Activated CD4-positive, alpha-beta T cell treated with anti-CD3 and anti-CD28 coated beads, Interleukin-2, amount 10 ng/mL, durations not matched to agents 7 days and 5 days (primary cell): ENCODE results near the gene SEC63. TPM values are rescaled to one million over a fixed set of nuclear protein-coding genes. Genes with fewer than 3 reads are reported as not detected.
"Not testable (repeated sequence)": the region's sequence is repeated elsewhere in the genome, so short reads cannot be mapped to it uniquely, and the experiment has no call there.

ENCODE experiments used
- CTCF ChIA-PET: fragments of 350-600 bp; sonication (Branson Sonifier 250); formaldehyde crosslinking; loops from one replicate; lab custom pipeline; 2021; ENCODE audit warnings: antibody characterized with exemption; lab: Charles Lee
- POLR2A ChIA-PET: fragments of 350-600 bp; sonication (Branson Sonifier 250); formaldehyde crosslinking; loops from one replicate; lab custom pipeline; 2021; ENCODE audit warnings: antibody characterized with exemption; lab: Charles Lee
- DNase-seq: peaks from one replicate; pipeline ENCODE4 v3.0.0-alpha.2; 2020
- H3K27ac Mint-ChIP-seq: one replicate; pipeline ENCODE4 v1.8.0; 2021; ENCODE audit warnings: mild to moderate bottlenecking, moderate library complexity, mixed read lengths
- H3K27me3 Mint-ChIP-seq: one replicate; pipeline ENCODE4 v1.8.0; 2021; ENCODE audit warnings: mixed read lengths
- H3K36me3 Mint-ChIP-seq: one replicate; pipeline ENCODE4 v1.8.0; 2021; ENCODE audit warnings: low read depth, mixed read lengths
- H3K4me1 Mint-ChIP-seq: one replicate; pipeline ENCODE4 v1.8.0; 2021; ENCODE audit warnings: mixed read lengths
- H3K4me3 Mint-ChIP-seq: one replicate; pipeline ENCODE4 v1.8.0; 2021; ENCODE audit warnings: mild to moderate bottlenecking, moderate library complexity, mixed read lengths
- H3K9me3 Mint-ChIP-seq: one replicate; pipeline ENCODE4 v1.8.0; 2021; ENCODE audit warnings: mixed read lengths
- total RNA-seq, 2 experiments: library from RNA; stranded (reverse); gene quantifications; one replicate each; pipeline ENCODE4 v1.2.3, GENCODE V29; 2021

The SEC63 gene
- total RNA-seq, 2 experiments from 2014 or later = 61.7 to 67.2 TPM

DNA sequence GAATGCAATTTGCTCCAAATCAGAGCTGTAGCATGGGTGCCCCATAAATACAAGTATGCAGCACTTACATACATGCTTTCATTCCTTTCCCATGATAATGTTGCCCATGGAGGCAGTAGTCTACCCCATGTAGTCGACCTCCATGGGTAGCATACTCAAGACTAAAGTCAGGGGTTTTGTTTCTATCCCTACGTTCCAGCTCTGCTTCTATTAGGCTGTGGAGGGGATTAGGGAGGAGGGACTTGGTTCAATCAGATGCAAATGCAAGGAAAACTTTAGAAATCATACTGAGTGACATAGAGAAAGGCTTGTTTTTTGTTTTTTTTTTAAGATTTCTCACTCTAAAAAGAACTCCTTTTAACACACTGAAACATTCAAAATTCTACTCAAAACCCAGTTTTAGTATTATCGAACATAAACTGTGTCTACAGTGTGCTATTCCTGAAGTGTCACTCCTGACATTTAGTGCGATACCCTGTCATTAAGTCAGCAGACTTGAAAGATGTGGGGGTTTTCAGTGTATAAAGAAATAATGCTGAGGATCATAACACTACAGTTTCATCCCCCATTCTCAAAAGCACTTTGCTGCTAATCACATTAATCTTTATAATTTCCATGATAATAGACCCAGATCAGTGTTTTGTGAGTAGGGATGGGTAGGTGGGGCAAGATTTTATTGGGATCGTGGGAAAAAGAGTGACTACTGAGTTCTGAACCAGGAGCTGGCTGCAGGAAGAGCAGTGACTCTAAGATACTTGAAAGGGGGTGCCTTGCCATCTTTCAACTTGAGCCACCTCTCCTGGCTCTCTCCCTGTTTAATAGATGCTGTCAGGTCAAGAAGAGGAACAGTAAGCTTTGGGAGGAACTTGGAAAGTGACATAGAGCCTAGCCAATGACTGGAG is 93.5 kb downstream of the SEC63 start:
- H3K4me1 Mint-ChIP-seq = peaks cover 13% of the 10 kb centered on the region
- peaks cover 3% of the 10 kb centered on the region for H3K9me3 Mint-ChIP-seq
- H3K27me3 Mint-ChIP-seq = no peaks in the 10 kb centered on the region
- no peak overlapping the region for H3K4me3 Mint-ChIP-seq
- no peak for DNase-seq
- no peak overlapping the region for H3K27ac Mint-ChIP-seq
- CTCF ChIA-PET = interaction anchor here (0.6 to 1.2 kb wide), 4 partner anchors 40 to 1541 kb away, joined by 3 to 5 read pairs (median 4); partner anchors contain the start of gene SCML4
- H3K36me3 Mint-ChIP-seq = no peaks in the 10 kb centered on the region
- POLR2A ChIA-PET = no interaction called here

DNA sequence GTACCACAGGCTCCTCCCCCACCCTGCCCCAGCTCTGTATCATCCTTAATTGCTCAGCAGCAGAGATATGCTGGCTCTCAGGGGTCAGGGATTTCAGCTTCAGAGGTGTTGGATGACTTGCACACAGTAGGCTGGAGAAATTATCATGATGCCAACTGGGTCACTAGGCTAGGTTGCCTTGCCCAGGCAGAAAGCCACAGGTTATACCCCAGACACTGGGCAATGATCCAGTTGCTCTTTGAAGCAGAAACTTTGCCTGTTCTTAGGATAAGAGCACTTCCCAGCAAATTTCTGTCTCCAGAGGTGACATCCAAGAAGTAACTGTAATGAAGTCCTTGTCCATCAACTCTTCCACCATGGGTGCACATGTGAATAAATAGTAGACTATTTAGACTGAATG is 95.6 kb downstream of the SEC63 start:
- H3K36me3 Mint-ChIP-seq = no peaks in the 10 kb centered on the region
- no peaks in the 10 kb centered on the region for H3K27me3 Mint-ChIP-seq
- H3K27ac Mint-ChIP-seq = no peak overlapping the region
- DNase-seq = no peak
- POLR2A ChIA-PET = no interaction called here
- peaks cover 3% of the 10 kb centered on the region for H3K9me3 Mint-ChIP-seq
- CTCF ChIA-PET = interaction anchor here (1.0 to 1.7 kb wide), 3 partner anchors 14 to 155 kb away, joined by 3 read pairs; no protein-coding TSS in a partner anchor
- H3K4me3 Mint-ChIP-seq = no peak overlapping the region
- H3K4me1 Mint-ChIP-seq = peaks cover 12% of the 10 kb centered on the region

DNA sequence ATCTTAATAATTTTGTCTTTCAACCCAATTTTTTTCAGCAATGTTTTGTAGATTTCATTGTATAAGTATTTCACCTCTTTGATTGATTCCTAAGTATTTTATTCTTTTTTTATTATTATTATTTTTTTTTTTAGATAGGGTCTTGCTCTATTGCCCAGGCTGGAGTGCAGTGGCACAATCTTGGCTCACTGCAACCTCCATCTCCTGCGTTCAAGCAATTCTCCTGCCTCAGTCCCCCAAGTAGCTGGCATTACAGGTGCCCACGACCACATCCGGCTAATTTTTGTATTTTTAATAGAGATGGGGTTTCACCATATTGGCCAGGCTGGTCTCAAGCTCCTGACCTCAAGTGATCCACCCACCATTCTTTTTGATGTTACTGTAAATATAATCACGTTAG is 97.0 kb downstream of the SEC63 start:
- POLR2A ChIA-PET, DNase-seq, H3K4me1 Mint-ChIP-seq, H3K4me3 Mint-ChIP-seq, H3K9me3 Mint-ChIP-seq, H3K27ac Mint-ChIP-seq, H3K27me3 Mint-ChIP-seq, H3K36me3 Mint-ChIP-seq: not testable (repeated sequence)
- CTCF ChIA-PET = interaction anchor here (1.7 kb wide), 1 partner anchor 12 kb away, joined by 3 read pairs; no protein-coding TSS in a partner anchor

DNA sequence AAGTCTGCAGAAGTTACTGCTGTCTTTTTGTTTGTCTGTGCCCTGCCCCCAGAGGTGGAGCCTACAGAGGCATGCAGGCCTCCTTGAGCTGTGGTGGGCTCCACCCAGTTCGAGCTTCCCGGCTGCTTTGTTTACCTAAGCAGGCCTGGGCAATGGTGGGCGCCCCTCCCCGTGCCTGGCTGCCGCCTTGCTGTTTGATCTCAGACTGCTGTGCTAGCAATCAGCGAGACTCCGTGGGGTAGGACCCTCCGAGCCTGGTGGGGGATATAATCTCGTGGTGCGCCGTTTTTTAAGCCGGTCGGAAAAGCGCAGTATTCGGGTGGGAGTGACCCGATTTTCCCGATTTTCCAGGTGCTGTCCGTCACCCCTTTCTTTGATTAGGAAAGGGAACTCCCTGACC is 97.9 kb downstream of the SEC63 start:
- H3K9me3 Mint-ChIP-seq, H3K4me3 Mint-ChIP-seq, POLR2A ChIA-PET, H3K27ac Mint-ChIP-seq, H3K36me3 Mint-ChIP-seq, H3K4me1 Mint-ChIP-seq, DNase-seq, H3K27me3 Mint-ChIP-seq: not testable (repeated sequence)
- CTCF ChIA-PET = interaction anchor here (1.1 kb wide), 1 partner anchor 12 kb away, joined by 3 read pairs; no protein-coding TSS in a partner anchor

DNA sequence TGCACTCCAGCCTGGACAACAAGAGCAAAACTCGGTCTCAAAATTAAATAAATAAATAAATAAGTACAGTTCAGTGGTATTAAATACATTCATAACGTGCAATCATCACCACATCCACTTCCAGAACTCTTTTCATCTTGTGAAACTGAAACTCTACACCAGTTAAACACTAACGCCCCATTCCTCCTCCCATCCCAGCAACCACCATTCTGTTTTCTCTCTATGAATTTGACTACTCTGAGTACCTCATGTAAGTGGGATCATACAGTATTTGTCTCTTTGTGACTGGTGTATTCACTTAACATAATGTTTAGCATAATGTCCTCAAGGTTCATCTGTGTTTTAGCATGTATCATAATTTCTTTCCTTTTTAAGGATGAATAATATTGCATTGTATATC is 104.8 kb downstream of the SEC63 start:
- DNase-seq = peak; percentile 51
- Mint-ChIP-seq H3K9me3 (peaks cover 4% of the 10 kb centered on the region), H3K36me3 (no peaks in the 10 kb centered on the region), H3K27me3 (peaks cover 3% of the 10 kb centered on the region), H3K4me3 (no peak overlapping the region), H3K27ac (peak overlapping the region; percentile 72), H3K4me1 (peaks cover 30% of the 10 kb centered on the region)
- ChIA-PET POLR2A (no interaction called here), CTCF (no interaction called here)

DNA sequence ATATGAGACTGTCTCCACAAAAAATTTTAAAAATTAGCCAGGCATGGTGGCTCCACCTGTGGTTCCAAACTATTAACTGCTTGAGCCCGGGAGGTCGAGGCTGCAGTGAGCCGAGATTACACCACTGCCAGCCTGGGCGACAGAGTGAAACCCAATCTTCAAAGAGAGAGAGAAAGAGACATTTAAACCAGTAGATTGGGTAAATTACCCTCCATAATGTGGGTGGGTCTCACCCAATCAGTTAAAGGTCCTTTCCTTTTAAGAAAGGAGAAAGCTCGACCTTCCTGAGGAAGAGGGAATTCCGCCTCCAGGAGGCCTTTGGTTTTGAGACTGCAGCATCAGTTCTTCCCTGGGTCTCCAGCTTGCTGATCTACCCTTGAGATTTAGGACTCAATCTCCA is 108.7 kb downstream of the SEC63 start:
- Mint-ChIP-seq H3K36me3 (no peaks in the 10 kb centered on the region), H3K4me1 (peaks cover 36% of the 10 kb centered on the region), H3K27me3 (peaks cover 6% of the 10 kb centered on the region), H3K9me3 (peaks cover 4% of the 10 kb centered on the region), H3K27ac (no peak overlapping the region), H3K4me3 (no peak overlapping the region)
- DNase-seq = no peak
- CTCF ChIA-PET = interaction anchor here (0.5 to 4.0 kb wide), 15 partner anchors 14 to 296 kb away, joined by 3 to 49 read pairs (median 7); no protein-coding TSS in a partner anchor
- POLR2A ChIA-PET = no interaction called here

DNA sequence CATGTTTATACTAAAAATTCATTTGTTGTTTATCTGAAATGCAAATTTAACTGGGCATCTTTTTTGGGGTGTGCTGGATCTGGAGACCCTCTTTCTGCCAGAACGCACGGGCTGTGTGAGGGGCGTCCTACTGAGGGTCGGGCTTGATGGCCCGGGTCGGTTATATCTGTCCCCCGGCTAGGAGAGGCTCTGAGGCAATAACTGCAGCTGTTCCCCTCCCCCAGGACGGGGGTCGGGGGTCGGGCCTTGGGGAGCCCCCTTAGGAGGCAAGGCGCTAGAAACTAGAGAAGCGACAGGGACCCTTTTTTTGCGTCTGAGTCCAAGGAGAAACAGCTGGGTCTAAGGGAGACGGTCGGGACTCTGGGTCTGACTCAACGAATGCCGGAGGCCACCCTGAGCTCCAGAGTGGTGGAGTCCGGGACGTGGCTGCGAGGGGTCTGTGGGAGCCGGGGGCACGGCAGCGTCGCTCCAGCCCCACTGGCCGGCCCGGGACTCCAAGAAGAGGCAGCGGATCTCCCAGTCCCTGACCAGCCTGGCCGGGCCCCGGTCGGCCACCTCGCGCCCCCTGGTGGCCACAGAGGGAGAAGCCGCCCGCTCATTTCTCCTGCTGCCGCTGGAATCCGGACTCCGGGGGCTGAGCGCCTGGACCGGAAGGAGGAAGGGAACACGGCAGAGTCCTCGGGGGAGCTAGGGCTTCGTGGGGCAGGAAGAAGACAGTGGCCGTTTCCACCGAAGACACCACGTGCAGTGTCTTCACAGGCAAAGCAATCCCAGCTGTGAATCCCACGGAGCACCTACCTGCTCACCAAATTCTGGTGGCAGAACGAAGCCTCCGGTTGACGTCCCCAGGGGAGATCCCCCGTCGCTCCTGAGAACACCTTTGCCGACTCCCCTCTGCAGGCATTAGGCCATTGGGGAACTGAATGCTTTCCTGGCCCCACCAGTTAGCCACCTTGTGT is 109.9 kb downstream of the SEC63 start:
- Mint-ChIP-seq H3K9me3 (peaks cover 2% of the 10 kb centered on the region), H3K36me3 (no peaks in the 10 kb centered on the region), H3K27ac (peak overlapping the region; percentile 88), H3K27me3 (peaks cover 6% of the 10 kb centered on the region), H3K4me3 (peak overlapping the region; percentile 70), H3K4me1 (peaks cover 34% of the 10 kb centered on the region)
- CTCF ChIA-PET = interaction anchor here (0.5 to 4.0 kb wide), 43 partner anchors 9 to 529 kb away, joined by 3 to 49 read pairs (median 4); partner anchors contain the start of gene SCML4
- POLR2A ChIA-PET = interaction anchor here (1.0 to 1.3 kb wide), 2 partner anchors 25 to 28 kb away, joined by 3 to 4 read pairs; no protein-coding TSS in a partner anchor
- DNase-seq = peak; percentile 78

DNA sequence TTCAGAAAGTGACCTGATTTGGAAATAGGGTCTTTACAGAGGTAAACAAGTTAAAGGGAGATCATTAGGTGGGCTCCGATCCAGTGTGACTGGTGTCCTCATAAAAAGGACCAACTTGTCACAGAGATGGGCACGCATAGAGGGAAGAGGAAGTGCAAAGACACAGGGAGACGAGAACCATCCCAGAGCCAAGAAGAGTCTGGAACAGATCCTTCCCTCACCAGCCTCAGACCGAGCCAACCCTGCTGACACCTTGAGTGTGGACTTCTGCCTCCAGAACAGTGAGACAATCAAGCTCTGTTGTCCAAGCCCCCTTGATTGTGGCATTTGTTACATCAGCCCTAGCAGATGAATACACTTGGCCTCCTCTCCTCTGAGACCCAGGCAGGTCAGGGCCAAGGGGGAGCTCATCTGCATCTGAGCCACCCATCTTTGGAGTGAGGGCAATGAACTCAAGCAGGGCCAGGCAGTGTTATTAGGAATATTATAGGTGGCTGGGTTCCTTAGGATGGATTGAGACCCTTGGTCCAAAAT is 111.7 kb downstream of the SEC63 start:
- POLR2A ChIA-PET = no interaction called here
- Mint-ChIP-seq H3K9me3 (no peaks in the 10 kb centered on the region), H3K36me3 (no peaks in the 10 kb centered on the region), H3K27ac (no peak overlapping the region), H3K27me3 (peaks cover 6% of the 10 kb centered on the region), H3K4me3 (no peak overlapping the region), H3K4me1 (peaks cover 31% of the 10 kb centered on the region)
- no peak for DNase-seq
- CTCF ChIA-PET = interaction anchor here (1.0 to 4.0 kb wide), 6 partner anchors 11 to 182 kb away, joined by 3 to 49 read pairs (median 14); partner anchors contain the start of gene SCML4

DNA sequence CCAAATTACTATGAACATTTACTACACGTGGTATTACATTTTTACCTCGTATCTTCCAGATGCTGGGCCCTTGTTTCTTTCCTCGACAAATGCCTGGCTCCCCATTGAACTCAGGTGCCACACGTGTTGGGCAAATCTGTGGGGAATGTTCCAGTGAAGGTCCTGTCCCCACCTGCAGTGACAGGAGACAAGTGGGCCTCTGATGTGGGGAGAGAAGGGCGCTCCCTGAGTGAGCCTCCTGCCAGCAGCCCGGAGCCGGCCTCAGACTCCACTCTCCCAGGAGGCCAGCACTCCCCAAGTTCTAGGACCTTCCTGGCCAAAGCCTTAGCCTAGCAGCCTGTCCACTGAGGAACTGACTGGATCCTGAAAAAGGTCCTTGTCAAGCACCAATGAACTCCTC is 112.2 kb downstream of the SEC63 start:
- DNase-seq = no peak
- Mint-ChIP-seq H3K27ac (no peak overlapping the region), H3K36me3 (no peaks in the 10 kb centered on the region), H3K9me3 (no peaks in the 10 kb centered on the region), H3K4me3 (no peak overlapping the region), H3K4me1 (peaks cover 31% of the 10 kb centered on the region), H3K27me3 (peaks cover 6% of the 10 kb centered on the region)
- ChIA-PET POLR2A (no interaction called here), CTCF (interaction anchor here (1.0 to 4.0 kb wide), 3 partner anchors 11 to 127 kb away, joined by 3 to 49 read pairs (median 21); no protein-coding TSS in a partner anchor)

DNA sequence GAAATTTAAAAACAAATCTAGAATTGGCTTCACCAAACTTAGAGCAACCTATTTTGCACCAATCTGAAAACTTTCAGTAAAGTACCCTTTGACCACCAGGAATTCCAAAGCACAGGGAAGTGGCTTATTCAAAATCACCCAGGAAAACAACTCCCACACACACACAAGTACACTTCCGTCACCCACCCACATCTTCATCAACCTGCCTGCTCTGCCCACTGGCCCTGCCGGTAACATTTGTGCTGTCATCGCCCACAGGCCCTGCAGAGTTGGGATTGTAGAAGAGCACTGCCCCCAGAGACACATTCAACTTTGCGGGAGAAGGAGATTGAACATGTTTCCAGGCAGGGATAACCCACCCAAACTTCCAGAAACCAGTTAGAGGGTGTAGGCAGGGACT is 114.6 kb downstream of the SEC63 start:
- no peaks in the 10 kb centered on the region for H3K9me3 Mint-ChIP-seq
- DNase-seq = no peak
- H3K4me1 Mint-ChIP-seq = peaks cover 22% of the 10 kb centered on the region
- H3K27ac Mint-ChIP-seq = no peak overlapping the region
- no peaks in the 10 kb centered on the region for H3K36me3 Mint-ChIP-seq
- peaks cover 5% of the 10 kb centered on the region for H3K27me3 Mint-ChIP-seq
- POLR2A ChIA-PET = no interaction called here
- H3K4me3 Mint-ChIP-seq = no peak overlapping the region
- CTCF ChIA-PET = interaction anchor here (3.3 kb wide), 1 partner anchor 11 kb away, joined by 13 read pairs; no protein-coding TSS in a partner anchor

DNA sequence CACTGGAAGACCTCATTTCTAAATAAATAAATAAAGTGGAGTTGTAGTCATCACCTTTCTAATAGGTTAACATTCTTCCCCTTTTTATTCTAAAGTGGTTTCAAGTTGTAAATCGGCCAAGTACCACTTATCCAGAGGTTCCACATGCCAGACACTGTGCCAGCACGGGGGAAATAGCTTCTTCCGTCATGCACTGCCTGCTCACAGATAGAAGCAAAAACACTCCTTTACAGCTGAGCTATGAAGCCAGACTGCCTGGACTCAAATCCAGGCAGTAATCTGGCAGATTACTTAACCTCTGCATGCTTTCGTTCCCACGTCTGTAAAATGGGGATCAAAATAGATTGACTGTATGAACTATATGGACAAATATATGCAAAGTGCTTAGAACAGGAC is 116.7 kb downstream of the SEC63 start:
- ChIA-PET CTCF (interaction anchor here (0.9 to 3.3 kb wide), 2 partner anchors 9 to 19 kb away, joined by 3 to 13 read pairs; no protein-coding TSS in a partner anchor), POLR2A (no interaction called here)
- H3K9me3 Mint-ChIP-seq = no peaks in the 10 kb centered on the region
- H3K4me1 Mint-ChIP-seq = peaks cover 13% of the 10 kb centered on the region
- DNase-seq = no peak
- no peak overlapping the region for H3K27ac Mint-ChIP-seq
- no peak overlapping the region for H3K4me3 Mint-ChIP-seq
- no peaks in the 10 kb centered on the region for H3K36me3 Mint-ChIP-seq
- H3K27me3 Mint-ChIP-seq = peaks cover 2% of the 10 kb centered on the region
